Skeletal muscle tissue (tissue), 4 donors: Measurements from ENCODE around the gene KLC1. TPM values are rescaled to one million over a fixed set of nuclear protein-coding genes. Genes with fewer than 3 reads are reported as not detected.

Experiments used
- H3K27ac ChIP-seq: one replicate; pipeline ENCODE4 v1.7.0; 2013; ENCODE audit warnings: mild to moderate bottlenecking, low read depth, low read length, inconsistent platforms
- H3K27me3 ChIP-seq, 3 donors: one replicate each; pipeline ENCODE4 v1.7.0; 2013; ENCODE audit warnings: low read length in 3 of 3; ENCODE audit not compliant: control insufficient read depth in 3 of 3, insufficient read depth in 3 of 3
- H3K36me3 ChIP-seq, 3 donors: one replicate each; pipeline ENCODE4 v1.7.0; 2013; ENCODE audit warnings: low read length in 3 of 3; ENCODE audit not compliant: control insufficient read depth in 3 of 3, insufficient read depth in 3 of 3
- H3K4me1 ChIP-seq, 3 donors: one replicate each; pipeline ENCODE4 v1.7.0; 2013; ENCODE audit warnings: low read length in 3 of 3, mild to moderate bottlenecking in 3 of 3; ENCODE audit not compliant: control insufficient read depth in 3 of 3, insufficient read depth in 3 of 3
- H3K4me3 ChIP-seq, 3 donors: one replicate each; pipeline ENCODE4 v1.7.0; 2013; ENCODE audit warnings: low read length in 3 of 3
- H3K9ac ChIP-seq, 3 donors: one replicate each; pipeline ENCODE4 v1.7.0; 2013; ENCODE audit warnings: low read length in 3 of 3, mild to moderate bottlenecking in 3 of 3, moderate library complexity in 2 of 3, low read depth in 1 of 3
- H3K9me3 ChIP-seq, 3 donors: one replicate each; pipeline ENCODE4 v1.7.0; 2013; ENCODE audit warnings: low read length in 3 of 3; ENCODE audit not compliant: control insufficient read depth in 3 of 3
- total RNA-seq: library from RNA; depleted of rRNA; stranded (reverse); fragments of >200 nt; gene quantifications from one replicate; pipeline ENCODE4 v1.2.3, GENCODE V29; 2014
- donor health status: Osteomylitis.

The KLC1 gene
- total RNA-seq, 1 donor from 2014 or later = 103 TPM

- Histone ChIP-seq H3K27ac (no peak overlapping the region), H3K4me3 (no peak overlapping the region), H3K4me1 (no peaks in the 10 kb centered on the region), H3K9ac (no peak overlapping the region), H3K27me3 (no peaks in the 10 kb centered on the region), H3K36me3 (peaks cover 52 to 71% (median 63%) of the 10 kb centered on the region in 3 donors), H3K9me3 (no peaks in the 10 kb centered on the region)
Measured at GRCh38 chr14:103669370-103669769, 40.4 kb downstream of the KLC1 start.

GRCh38 chr14:103671911-103672310 is 42.9 kb downstream of the KLC1 start:
- Histone ChIP-seq H3K4me3 (no peak overlapping the region), H3K9me3 (no peaks in the 10 kb centered on the region), H3K36me3 (peaks cover 58 to 80% (median 71%) of the 10 kb centered on the region in 3 donors), H3K4me1 (no peaks in the 10 kb centered on the region), H3K27ac (no peak overlapping the region), H3K27me3 (no peaks in the 10 kb centered on the region), H3K9ac (no peak overlapping the region)

DNA sequence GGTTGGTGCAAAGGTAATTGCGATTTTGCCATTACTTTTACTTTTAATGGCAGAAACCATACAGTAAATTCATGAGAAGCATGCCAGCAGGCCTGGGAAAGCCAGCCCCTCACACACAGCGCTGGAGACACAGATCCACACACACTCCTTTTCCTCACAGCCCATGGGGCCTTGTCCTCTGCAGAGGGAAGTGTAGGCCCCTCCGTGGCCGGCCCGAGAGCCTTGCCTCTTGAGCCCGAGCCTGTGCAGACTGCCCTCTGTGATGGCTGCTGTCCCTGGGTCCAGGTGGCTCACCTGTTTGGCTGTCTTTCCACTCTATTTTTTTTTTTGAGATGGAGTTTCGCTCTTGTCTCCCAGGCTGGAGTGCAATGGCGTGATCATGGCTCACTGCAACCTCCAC is 46.9 kb downstream of the KLC1 start:
- peaks cover 74 to 84% (median 79%) of the 10 kb centered on the region in 3 donors for H3K36me3 ChIP-seq
- H3K27me3 ChIP-seq = no peaks in the 10 kb centered on the region
- H3K9ac ChIP-seq = no peak overlapping the region
- no peaks in the 10 kb centered on the region for H3K9me3 ChIP-seq
- no peaks in the 10 kb centered on the region for H3K4me1 ChIP-seq
- no peak overlapping the region for H3K4me3 ChIP-seq
- no peak overlapping the region for H3K27ac ChIP-seq

- no peak overlapping the region for H3K27ac ChIP-seq
Measured at GRCh38 chr14:103676881-103677675, 48.1 kb downstream of the KLC1 start.

DNA sequence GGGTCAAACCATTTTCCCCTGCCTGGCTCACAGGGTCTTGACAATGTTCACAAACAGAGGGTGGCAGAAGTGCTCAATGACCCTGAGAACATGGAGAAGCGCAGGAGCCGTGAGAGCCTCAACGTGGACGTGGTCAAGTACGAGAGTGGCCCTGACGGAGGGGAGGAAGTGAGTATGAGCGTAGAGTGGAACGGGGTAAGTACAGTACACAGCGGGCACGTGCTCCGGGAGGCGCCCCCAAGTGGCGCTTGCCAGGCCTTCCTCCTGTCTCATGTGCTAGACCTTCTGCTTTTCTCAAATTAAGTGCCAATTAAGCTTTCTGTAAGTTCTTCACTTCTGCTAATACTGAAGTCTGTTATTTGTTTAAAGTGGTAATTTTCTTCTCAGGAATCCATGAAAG is 50.3 kb downstream of the KLC1 start:
- Histone ChIP-seq H3K4me3 (no peak overlapping the region), H3K9me3 (no peaks in the 10 kb centered on the region), H3K4me1 (peaks cover 3 to 6% (median 6%) of the 10 kb centered on the region in 3 donors), H3K9ac (no peak overlapping the region), H3K27me3 (no peaks in the 10 kb centered on the region), H3K27ac (no peak overlapping the region), H3K36me3 (peaks cover 62 to 69% (median 62%) of the 10 kb centered on the region in 3 donors)

More at GRCh38 chr14:103676881-103677675, 48.1 kb downstream of the KLC1 start:
- peaks cover 70 to 80% (median 72%) of the 10 kb centered on the region in 3 donors for H3K36me3 ChIP-seq
- no peaks in the 10 kb centered on the region for H3K4me1 ChIP-seq
- H3K9ac ChIP-seq = no peak overlapping the region
- no peaks in the 10 kb centered on the region for H3K9me3 ChIP-seq
- no peaks in the 10 kb centered on the region for H3K27me3 ChIP-seq
- no peak overlapping the region for H3K4me3 ChIP-seq

- Histone ChIP-seq H3K9me3 (no peaks in the 10 kb centered on the region), H3K4me1 (peaks cover 16 to 19% (median 19%) of the 10 kb centered on the region in 3 donors), H3K36me3 (peaks cover 63 to 65% (median 63%) of the 10 kb centered on the region in 3 donors), H3K27me3 (no peaks in the 10 kb centered on the region), H3K27ac (no peak overlapping the region), H3K9ac (no peak overlapping the region), H3K4me3 (no peak overlapping the region)
Measured at GRCh38 chr14:103680491-103681231, 51.6 kb downstream of the KLC1 start.

GRCh38 chr14:103683139-103683538 is 54.1 kb downstream of the KLC1 start:
- Histone ChIP-seq H3K4me3 (no peak overlapping the region), H3K36me3 (peaks cover 57 to 65% (median 57%) of the 10 kb centered on the region in 3 donors), H3K4me1 (peaks cover 21 to 23% (median 21%) of the 10 kb centered on the region in 3 donors), H3K9me3 (no peaks in the 10 kb centered on the region), H3K27me3 (no peaks in the 10 kb centered on the region), H3K9ac (no peak overlapping the region), H3K27ac (no peak overlapping the region)

DNA sequence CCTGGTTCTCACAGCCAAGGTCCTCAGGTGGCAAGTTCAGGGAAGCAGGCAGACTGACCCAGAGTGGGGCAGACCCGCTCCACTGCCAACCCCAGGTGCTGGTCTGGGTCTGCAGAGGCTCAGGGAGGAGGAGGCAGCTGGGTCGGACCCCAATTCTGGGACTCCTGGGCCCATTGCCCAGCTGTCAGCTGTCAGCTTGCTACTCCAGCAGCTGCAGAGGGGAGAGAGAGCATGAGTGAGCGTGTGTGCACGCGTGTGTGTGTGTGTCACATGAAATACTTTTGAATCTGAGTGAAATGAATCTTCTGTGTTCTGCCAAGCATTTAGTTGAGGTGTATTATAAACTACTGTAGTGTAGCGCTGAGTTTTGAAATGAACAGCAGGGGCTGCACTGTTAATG is 55.5 kb downstream of the KLC1 start:
- H3K4me3 ChIP-seq = no peak overlapping the region
- H3K4me1 ChIP-seq = peaks cover 21 to 23% (median 21%) of the 10 kb centered on the region in 3 donors
- peaks cover 48 to 64% (median 51%) of the 10 kb centered on the region in 3 donors for H3K36me3 ChIP-seq
- H3K9me3 ChIP-seq = no peaks in the 10 kb centered on the region
- peak overlapping the region in 1 of 3 donors; percentile 51 for H3K9ac ChIP-seq
- no peaks in the 10 kb centered on the region for H3K27me3 ChIP-seq
- H3K27ac ChIP-seq = peak overlapping the region; percentile 46

GRCh38 chr14:103684871-103685270 is 55.9 kb downstream of the KLC1 start:
- Histone ChIP-seq H3K4me3 (no peak overlapping the region), H3K27me3 (no peaks in the 10 kb centered on the region), H3K9ac (peak overlapping the region in 2 of 3 donors; percentile 34 to 43), H3K9me3 (no peaks in the 10 kb centered on the region), H3K36me3 (peaks cover 45 to 63% (median 49%) of the 10 kb centered on the region in 3 donors), H3K27ac (peak overlapping the region; percentile 46), H3K4me1 (peaks cover 21 to 24% (median 23%) of the 10 kb centered on the region in 3 donors)
